ENCODE data around the gene MAD2L1BP. TPM values are rescaled to one million over a fixed set of nuclear protein-coding genes. Genes with fewer than 3 reads are reported as not detected.
"Not testable (repeated sequence)": the region's sequence is repeated elsewhere in the genome, so short reads cannot be mapped to it uniquely, and the experiment has no call there.

Gene MAD2L1BP, protein sequence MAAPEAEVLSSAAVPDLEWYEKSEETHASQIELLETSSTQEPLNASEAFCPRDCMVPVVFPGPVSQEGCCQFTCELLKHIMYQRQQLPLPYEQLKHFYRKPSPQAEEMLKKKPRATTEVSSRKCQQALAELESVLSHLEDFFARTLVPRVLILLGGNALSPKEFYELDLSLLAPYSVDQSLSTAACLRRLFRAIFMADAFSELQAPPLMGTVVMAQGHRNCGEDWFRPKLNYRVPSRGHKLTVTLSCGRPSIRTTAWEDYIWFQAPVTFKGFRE
- total RNA-seq, result 10 to 100 TPM; 16.3 to 36.9 (median 21.5) TPM

DNA sequence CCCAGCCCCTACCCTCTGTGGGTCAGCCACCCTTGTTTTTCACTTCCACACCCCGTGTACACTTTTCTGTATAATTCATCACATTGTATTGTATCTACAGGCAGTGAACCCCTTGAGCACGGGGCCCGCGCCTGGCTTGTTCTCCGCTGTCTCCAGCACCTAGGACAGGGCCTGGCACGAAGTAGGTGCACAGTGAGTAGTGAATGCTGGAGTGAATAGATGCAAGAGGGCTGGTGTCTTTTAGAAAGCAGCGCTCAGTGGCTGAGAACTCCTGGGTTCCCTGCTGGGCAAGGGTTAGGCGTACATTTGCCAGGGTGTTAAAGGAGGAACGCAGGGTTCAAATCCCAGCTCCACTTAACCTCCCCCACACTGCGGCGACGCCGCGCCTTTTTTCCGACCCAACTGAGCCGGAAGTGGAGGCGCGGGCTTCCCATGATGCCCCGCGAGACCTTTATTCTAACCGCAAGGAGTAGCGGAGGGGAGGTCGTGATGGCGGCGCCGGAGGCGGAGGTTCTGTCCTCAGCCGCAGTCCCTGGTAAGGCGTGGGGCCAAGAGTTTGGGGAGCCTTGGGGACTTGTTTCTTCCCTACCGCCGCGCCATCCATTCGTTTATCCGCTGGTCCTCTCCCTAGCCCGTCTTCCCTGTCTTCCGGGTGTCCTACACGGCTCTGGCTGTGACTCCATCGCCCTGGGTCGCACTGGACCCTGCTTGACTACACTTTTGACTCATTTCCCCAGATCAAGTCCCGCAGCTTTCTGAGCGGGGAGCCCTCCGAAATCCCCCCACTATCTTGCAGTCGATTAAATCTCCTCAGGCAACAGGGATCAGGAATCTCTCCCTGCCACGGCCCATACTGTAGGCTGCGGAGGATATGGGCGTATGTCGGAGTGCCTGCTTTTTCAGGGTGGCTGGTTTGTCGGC is at the start of gene MAD2L1BP:
Gene MAD2L1BP (plus strand): TSS at position 454 of the 921 bp plus-strand sequence. CDS start 36 bp downstream, at position 490.
- peaks cover 0 to 29% (median 8%) of the 10 kb centered on the region in 3 donors for H3K36me3 ChIP-seq
- peak within 1 kb of the TSS; percentile 18 to 92 (median 87) for H3K27ac ChIP-seq
- H3K4me3 ChIP-seq, result peak within 1 kb of the TSS; percentile 48 to 79 (median 76)
- H3K27me3 ChIP-seq, result no peaks in the 10 kb centered on the region
- DNase-seq (ENCODE audit: low spot score in 2 of 2), result peak; percentile 43 to 76
- H3K9me3 ChIP-seq, result no peaks in the 10 kb centered on the region
- WGBS, 2 donors, result 6% methylated on average over 45 to 48 of the region's 48 CpGs
- H3K4me1 ChIP-seq, result peaks cover 0 to 46% (median 23%) of the 10 kb centered on the region in 4 donors
- TF ChIP-seq, protein P1, sequence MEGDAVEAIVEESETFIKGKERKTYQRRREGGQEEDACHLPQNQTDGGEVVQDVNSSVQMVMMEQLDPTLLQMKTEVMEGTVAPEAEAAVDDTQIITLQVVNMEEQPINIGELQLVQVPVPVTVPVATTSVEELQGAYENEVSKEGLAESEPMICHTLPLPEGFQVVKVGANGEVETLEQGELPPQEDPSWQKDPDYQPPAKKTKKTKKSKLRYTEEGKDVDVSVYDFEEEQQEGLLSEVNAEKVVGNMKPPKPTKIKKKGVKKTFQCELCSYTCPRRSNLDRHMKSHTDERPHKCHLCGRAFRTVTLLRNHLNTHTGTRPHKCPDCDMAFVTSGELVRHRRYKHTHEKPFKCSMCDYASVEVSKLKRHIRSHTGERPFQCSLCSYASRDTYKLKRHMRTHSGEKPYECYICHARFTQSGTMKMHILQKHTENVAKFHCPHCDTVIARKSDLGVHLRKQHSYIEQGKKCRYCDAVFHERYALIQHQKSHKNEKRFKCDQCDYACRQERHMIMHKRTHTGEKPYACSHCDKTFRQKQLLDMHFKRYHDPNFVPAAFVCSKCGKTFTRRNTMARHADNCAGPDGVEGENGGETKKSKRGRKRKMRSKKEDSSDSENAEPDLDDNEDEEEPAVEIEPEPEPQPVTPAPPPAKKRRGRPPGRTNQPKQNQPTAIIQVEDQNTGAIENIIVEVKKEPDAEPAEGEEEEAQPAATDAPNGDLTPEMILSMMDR (IDR thresholded peaks at IDR 0.05), result no peak
- peak; percentile 51 to 57 for TF ChIP-seq POLR2A (IDR thresholded peaks at IDR 0.05)
- TF ChIP-seq EP300 (IDR thresholded peaks at IDR 0.05), result peak; percentile 60 to 86

DNA sequence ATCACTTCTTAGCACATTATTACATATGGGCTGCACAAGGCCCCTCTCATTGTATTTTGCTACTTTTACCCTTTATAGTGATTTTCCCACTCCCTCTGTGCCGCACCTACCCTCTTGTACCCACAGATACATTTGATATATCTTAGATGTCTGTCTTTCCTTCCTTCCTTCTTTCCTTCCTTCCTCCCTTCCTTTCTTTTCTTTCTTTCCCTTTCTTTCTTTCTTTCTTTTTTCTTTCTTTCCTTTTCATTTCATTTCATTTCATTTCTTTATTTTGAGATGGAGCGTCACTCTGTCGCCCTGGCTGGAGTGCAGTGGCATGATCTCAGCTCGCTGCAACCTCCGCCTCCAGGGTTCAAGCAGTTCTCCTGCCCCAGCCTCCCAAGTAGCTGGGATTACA is 47.4 kb upstream of the MAD2L1BP start:
- H3K36me3 ChIP-seq, result peaks cover 0 to 88% (median 19%) of the 10 kb centered on the region in 3 donors

DNA sequence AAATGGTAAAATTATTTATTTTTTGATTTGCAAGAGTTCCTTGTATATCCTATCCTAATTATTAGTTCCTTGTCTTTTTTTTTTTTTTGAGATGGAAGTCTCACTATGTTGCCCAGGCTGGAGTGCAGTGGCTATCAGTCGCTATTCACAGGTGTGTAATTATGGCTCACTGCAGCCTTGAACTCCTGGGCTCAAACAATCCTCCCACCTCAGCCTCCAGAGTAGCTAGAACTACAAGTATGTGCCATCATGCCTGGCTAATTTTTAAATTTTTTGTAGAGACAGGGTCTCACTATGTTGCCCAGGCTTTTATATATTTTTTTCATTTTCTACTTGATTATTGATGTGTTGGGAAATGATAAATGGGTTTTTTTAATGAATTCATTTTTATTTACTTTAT is 46.1 kb upstream of the MAD2L1BP start:
- DNase-seq (ENCODE audit: low spot score in 2 of 2); H3K9me3 ChIP-seq: not testable (repeated sequence)
- 92 to 96% methylated on average over 1 of the region's 1 CpG for WGBS, 2 donors

More for the DNA sequence above, 47.4 kb upstream of the MAD2L1BP start:
- Histone ChIP-seq H3K9me3 (no peaks in the 10 kb centered on the region), H3K4me3 (no peak overlapping the region), H3K27me3 (no peaks in the 10 kb centered on the region), H3K4me1 (no peaks in the 10 kb centered on the region), H3K27ac (no peak overlapping the region)
- no peak for DNase-seq (ENCODE audit: low spot score in 2 of 2)
- TF ChIP-seq EP300 (IDR thresholded peaks at IDR 0.05), result no peak
- TF ChIP-seq, protein P1 (IDR thresholded peaks at IDR 0.05), result no peak
- WGBS, 2 donors, result 96% methylated on average over 5 of the region's 5 CpGs

DNA sequence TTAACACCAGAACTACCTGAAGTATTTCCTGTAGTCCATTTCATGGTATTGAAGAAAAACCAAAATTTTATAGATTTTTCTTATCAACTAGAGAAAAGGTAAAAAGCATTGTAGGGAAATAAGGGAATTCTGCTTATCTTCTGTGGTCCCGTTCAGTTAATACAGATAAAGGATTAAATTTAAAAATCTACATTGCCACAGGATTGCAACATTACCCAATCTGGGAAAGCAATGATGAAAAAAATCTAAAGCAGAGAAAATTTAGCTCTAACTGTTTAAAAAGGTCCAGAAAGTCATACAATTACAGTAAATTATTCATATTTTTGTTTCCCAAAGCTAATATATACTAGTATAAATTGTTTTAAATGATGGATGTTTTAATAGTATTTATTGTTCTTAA is 41.7 kb upstream of the MAD2L1BP start:
- no peak for DNase-seq (ENCODE audit: low spot score in 2 of 2)
- Histone ChIP-seq H3K4me3 (no peak overlapping the region), H3K4me1 (no peaks in the 10 kb centered on the region), H3K36me3 (peaks cover 0 to 53% (median 0%) of the 10 kb centered on the region in 3 donors), H3K9me3 (no peaks in the 10 kb centered on the region), H3K27ac (no peak overlapping the region), H3K27me3 (no peaks in the 10 kb centered on the region)
- 84 to 94% methylated on average over 1 of the region's 1 CpG for WGBS, 2 donors
- TF ChIP-seq EP300 (IDR thresholded peaks at IDR 0.05), result no peak
- no peak for TF ChIP-seq POLR2A (IDR thresholded peaks at IDR 0.05)
- TF ChIP-seq, protein P1 (IDR thresholded peaks at IDR 0.05), result no peak

More for the DNA sequence above, 46.1 kb upstream of the MAD2L1BP start:
- not testable (repeated sequence) for H3K4me3 ChIP-seq, H3K27ac ChIP-seq, H3K27me3 ChIP-seq, H3K4me1 ChIP-seq
- peaks cover 0 to 74% (median 12%) of the 10 kb centered on the region in 3 donors for H3K36me3 ChIP-seq

DNA sequence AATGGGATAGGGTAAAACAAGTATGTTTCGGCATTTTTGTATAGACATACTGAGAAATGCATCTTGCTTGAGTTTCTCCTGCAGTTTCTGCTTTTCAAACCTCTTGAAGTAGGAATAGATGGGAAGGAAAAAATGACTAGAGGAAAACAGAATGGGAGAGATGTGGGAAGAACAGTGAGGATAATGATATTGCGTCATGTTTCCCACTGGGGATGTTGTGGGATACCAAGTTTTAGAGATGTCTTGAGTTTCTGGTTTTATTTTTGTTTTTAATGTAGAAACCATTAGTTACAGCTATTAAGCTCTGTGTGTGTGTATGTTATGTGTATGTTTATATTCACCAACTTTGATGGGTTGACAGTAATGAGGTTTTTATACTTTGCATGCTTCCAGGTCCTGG is 35.0 kb upstream of the MAD2L1BP start:
- Histone ChIP-seq H3K27ac (no peak overlapping the region), H3K4me3 (no peak overlapping the region), H3K27me3 (no peaks in the 10 kb centered on the region), H3K4me1 (peaks cover 0 to 7% (median 0%) of the 10 kb centered on the region in 4 donors), H3K36me3 (peaks cover 0 to 73% (median 7%) of the 10 kb centered on the region in 3 donors), H3K9me3 (no peaks in the 10 kb centered on the region)
- TF ChIP-seq POLR2A (IDR thresholded peaks at IDR 0.05) (no peak), EP300 (IDR thresholded peaks at IDR 0.05) (no peak)
- TF ChIP-seq, protein P1 (IDR thresholded peaks at IDR 0.05), result no peak
- WGBS, 2 donors, result 92 to 95% methylated on average over 2 of the region's 2 CpGs
- no peak for DNase-seq (ENCODE audit: low spot score in 2 of 2)
